HCEC 1CT (cell line): Measurements from ENCODE around the gene OR4F6.
"Not testable (repeated sequence)": the region's sequence is repeated elsewhere in the genome, so short reads cannot be mapped to it uniquely, and the experiment has no call there.

ENCODE experiments used
- DNase-seq: peaks from one replicate; pipeline ENCODE4 v3.0.0-alpha.2; 2017

OR4F6 gene, protein sequence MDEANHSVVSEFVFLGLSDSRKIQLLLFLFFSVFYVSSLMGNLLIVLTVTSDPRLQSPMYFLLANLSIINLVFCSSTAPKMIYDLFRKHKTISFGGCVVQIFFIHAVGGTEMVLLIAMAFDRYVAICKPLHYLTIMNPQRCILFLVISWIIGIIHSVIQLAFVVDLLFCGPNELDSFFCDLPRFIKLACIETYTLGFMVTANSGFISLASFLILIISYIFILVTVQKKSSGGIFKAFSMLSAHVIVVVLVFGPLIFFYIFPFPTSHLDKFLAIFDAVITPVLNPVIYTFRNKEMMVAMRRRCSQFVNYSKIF

GRCh38 chr15:101803209-101803608 lies at the start of gene OR4F6:
TSS of gene OR4F6 (plus strand) at chr15:101803509. CDS start at chr15:101805720, 2,211 bp downstream.
- no peak for DNase-seq

DNA sequence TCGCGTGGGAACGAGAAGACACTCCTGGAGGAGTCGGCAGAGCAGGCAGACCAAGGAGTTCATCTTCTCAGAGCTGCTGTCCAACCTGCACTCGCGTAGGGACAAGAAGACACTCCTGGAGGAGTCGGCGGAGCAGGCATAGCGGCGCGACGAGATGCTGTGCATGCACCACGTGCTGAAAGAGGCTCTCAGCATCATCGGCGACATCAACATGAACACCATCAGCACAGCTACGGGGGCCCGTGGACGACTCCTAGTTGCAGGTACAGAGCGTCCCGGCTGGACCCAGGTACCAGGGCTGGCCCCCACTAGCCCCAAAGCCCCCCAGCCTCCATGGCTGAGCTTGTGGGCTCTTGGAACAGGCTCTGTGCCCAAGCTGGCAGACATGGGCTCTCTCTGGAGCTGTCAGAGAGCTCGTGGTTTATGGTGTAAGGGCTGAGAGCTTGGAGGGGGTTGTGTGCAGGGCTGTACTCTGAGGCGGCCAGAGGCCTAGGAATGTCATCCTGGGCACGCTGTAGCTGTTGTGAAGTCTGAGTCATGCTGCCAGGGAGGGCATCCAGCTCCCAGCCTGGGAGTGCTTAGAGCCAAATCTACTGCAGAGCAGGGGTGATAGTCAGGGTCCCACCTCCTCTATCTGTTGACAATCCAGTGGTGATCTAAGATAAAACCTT lies 38.5 kb upstream of the OR4F6 start:
- not testable (repeated sequence) for DNase-seq

GRCh38 chr15:101765340-101765671 lies 38.0 kb upstream of the OR4F6 start:
- not testable (repeated sequence) for DNase-seq

DNA sequence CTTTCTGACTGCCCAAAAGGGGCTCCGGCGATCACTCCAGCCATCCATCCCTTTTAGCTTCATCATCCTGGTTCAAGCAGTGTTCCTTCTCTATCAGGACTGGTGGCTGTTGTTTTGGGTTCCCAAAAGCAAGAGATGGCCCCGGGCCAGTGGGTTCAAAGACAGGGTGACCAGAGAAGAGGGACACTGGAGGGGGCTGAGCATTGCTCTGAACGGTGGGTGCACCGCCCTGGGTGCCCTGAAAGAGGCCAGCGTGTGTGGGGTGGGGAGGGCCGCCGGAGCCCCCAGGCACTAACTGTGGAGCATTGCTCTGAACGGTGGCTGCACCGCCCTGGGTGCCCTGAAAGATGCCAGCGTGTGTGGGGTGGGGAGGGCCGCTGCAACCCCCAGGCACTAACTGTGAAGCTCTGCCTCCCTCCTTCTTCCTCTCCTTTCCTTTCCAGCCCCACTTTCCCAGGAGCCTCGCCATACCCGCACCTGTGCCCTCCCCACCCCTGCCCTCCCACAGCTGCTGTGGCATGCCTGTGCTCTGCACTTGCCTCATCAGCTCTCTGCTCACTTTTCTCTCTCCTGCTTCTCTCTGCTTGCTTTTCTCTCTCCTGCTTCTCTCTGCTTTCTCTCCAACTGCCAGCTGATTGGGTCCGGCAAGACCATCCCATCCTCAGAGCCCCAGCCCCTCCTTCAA lies 37.4 kb upstream of the OR4F6 start:
- no peak for DNase-seq

- not testable (repeated sequence) for DNase-seq
Measured at GRCh38 chr15:101767083-101767640, 36.1 kb upstream of the OR4F6 start.

DNA sequence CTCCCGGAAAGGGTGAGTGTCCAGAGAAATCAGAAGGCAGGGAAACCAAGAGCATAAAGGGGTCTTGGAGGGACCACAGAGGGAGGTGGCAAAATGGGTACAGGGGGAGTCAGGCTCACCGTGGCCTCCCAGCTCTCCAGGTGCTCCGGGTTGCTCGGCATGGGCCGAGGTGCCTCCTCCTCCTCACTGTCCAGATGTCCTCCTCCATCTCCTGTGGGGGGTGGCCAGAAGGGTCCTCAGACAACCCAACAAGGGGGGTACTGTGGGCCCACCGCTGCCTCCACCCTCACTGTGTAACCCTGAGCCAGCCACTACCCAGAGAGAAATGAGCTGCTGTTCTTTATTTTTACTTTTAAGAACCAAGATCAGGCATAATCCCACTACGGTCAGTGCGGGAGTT lies 30.4 kb upstream of the OR4F6 start:
- DNase-seq = no peak

- DNase-seq = no peak
Measured at GRCh38 chr15:101773496-101774100, 29.7 kb upstream of the OR4F6 start.

- no peak for DNase-seq
Measured at GRCh38 chr15:101775136-101775535, 28.2 kb upstream of the OR4F6 start.

DNA sequence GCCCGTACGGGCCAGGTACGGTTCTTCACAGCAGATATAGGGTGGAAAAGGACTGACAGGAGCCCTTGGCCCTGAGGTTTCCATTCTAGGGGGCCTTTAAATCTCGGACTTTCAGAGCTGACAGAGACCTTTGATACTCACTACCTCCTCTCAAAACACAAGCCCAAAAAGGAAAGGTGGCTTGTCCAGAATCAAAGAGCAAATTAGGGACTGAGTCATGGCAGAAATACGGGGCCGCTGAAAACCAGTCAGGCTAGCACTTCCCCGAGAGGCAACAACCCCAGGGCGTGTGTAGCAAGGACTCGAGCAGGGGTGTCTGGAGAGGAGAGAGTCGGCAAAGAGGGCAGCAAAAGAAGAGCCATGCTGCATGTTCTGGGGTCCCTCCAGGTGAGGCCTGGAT lies 24.7 kb upstream of the OR4F6 start:
- DNase-seq = not testable (repeated sequence)

- peak; percentile 49 for DNase-seq
Measured at GRCh38 chr15:101780225-101780624, 23.1 kb upstream of the OR4F6 start.

- DNase-seq = no peak
Measured at GRCh38 chr15:101781928-101782327, 21.4 kb upstream of the OR4F6 start.

GRCh38 chr15:101784644-101785043 lies 18.7 kb upstream of the OR4F6 start:
- no peak for DNase-seq

GRCh38 chr15:101786422-101786821 lies 16.9 kb upstream of the OR4F6 start:
- DNase-seq = not testable (repeated sequence)

DNA sequence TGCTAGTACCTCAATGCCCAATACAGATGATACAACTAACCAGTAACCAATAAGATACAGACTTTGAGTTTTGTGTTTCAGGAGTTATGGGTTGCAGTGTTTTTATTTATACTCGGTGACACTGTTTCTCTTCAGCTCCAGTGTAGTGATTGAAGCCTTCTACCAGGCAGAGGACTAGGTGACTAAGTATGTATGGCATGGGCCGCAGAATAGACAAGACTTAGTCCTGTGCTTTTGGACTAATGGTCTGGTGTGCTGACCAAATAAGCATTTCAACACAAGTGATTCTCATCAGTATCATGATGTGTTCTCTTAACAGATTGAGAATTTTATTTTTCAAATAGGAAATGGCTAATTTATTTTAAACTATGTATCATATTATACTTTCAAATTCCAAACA lies 15.3 kb upstream of the OR4F6 start:
- DNase-seq = not testable (repeated sequence)

GRCh38 chr15:101788503-101789269 lies 14.6 kb upstream of the OR4F6 start:
- not testable (repeated sequence) for DNase-seq

DNA sequence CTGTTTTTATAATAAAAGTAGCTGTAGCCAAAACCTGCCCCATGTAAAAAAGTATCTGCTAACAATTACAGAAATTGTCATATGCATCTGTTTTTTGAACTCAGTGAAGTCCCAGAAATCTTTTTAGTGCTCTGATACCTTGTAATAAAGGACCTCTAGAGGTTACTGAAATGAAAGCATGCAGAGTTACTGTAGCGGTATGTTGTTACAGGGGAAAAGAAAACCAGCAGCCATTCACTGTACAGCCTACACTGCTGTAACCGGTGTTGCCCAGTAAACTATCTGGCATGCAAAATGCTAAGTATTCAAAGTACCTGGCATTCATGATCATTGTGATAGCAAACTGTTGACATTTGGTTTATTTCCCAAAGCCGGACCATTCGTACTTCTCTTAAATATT lies 12.6 kb upstream of the OR4F6 start:
- DNase-seq = not testable (repeated sequence)

GRCh38 chr15:101793981-101794380 lies 9.3 kb upstream of the OR4F6 start:
- not testable (repeated sequence) for DNase-seq

DNA sequence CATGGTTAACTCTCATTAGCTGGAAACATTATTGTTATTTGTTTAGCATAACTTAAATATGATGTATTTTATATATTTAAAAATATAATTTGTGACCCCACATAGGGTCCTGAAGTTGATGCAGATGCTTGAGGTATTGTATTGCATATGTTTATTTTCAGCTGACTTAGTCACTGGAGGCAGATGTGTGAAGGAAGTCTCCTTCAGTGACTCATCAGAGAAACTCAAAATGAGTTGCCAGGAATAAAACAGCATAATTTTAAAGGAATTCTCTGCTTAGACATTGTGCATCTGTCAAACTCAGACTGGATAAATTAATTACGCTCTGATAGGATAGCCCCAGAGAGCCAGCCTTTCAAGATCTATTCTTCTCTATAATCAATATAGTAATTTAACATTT lies 7.9 kb upstream of the OR4F6 start:
- DNase-seq = peak; percentile 87

GRCh38 chr15:101799665-101800064 lies 3.6 kb upstream of the OR4F6 start:
- DNase-seq = no peak

DNA sequence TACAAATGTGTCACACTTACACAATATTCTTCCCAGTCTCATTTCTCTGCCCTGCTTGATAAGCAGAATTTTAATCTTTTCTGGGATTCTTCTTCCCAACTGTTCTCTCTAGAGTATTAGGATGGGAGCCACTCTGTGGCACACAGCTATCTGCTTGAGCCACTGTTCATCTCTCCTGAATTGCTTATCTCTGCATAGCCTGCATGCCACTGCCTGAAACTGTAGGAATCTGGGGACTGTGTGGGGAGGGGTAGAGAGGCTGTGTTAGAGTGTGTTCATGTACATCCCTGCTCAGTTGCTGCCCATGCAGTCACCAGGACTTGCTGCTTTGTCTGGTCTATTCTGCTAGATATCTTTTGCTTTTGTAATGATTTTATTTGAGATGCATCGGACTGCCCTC lies 2.3 kb upstream of the OR4F6 start:
- no peak for DNase-seq

GRCh38 chr15:101803676-101804075 lies 367 bp downstream of the OR4F6 start:
- DNase-seq = no peak

GRCh38 chr15:101804375-101804774 lies 1.1 kb downstream of the OR4F6 start:
- DNase-seq = no peak
